ENCODE results near the gene ZNF74.
A peak's percentile ranks its signal among the peaks of the same experiment; 100 is the strongest.

Gene ZNF74

GRCh38 chr22:20438427-20438677 is 44.4 kb downstream of the ZNF74 start:
- Histone ChIP-seq H3K27me3 (ENCODE audit: control insufficient read depth in 1 of 2, insufficient read depth in 2 of 2, low read length in 2 of 2) (peaks cover 0 to 9% of the 10 kb centered on the region in 2 donors), H3K27ac (ENCODE audit: low read depth, low read length) (peak overlapping the region; percentile 78), H3K9ac (ENCODE audit: low read length) (peak overlapping the region; percentile 36), H3K4me1 (ENCODE audit: insufficient read depth, low read length) (peaks cover 20% of the 10 kb centered on the region), H3K36me3 (ENCODE audit: insufficient read depth, low read length) (peaks cover 13% of the 10 kb centered on the region), H3K4me3 (ENCODE audit: low read depth in 1 of 2, low read length in 2 of 2) (peak overlapping the region; percentile 48 to 51), H3K9me3 (ENCODE audit: low read length) (no peaks in the 10 kb centered on the region)

- H3K9me3 ChIP-seq (ENCODE audit: low read length) = no peaks in the 10 kb centered on the region
- peak overlapping the region; percentile 36 for H3K9ac ChIP-seq (ENCODE audit: low read length)
- peaks cover 13% of the 10 kb centered on the region for H3K36me3 ChIP-seq (ENCODE audit: insufficient read depth, low read length)
- peaks cover 20% of the 10 kb centered on the region for H3K4me1 ChIP-seq (ENCODE audit: insufficient read depth, low read length)
- peak overlapping the region in 1 of 2 donors; percentile 51 for H3K4me3 ChIP-seq (ENCODE audit: low read depth in 1 of 2, low read length in 2 of 2)
- peaks cover 0 to 9% of the 10 kb centered on the region in 2 donors for H3K27me3 ChIP-seq (ENCODE audit: control insufficient read depth in 1 of 2, insufficient read depth in 2 of 2, low read length in 2 of 2)
- peak overlapping the region; percentile 78 for H3K27ac ChIP-seq (ENCODE audit: low read depth, low read length)
Observed at GRCh38 chr22:20438678-20439492, 44.9 kb downstream of the ZNF74 start.

GRCh38 chr22:20439556-20439927 is 45.6 kb downstream of the ZNF74 start:
- Histone ChIP-seq H3K4me1 (ENCODE audit: insufficient read depth, low read length) (peaks cover 20% of the 10 kb centered on the region), H3K36me3 (ENCODE audit: insufficient read depth, low read length) (peaks cover 19% of the 10 kb centered on the region), H3K9ac (ENCODE audit: low read length) (no peak overlapping the region), H3K27ac (ENCODE audit: low read depth, low read length) (no peak overlapping the region), H3K9me3 (ENCODE audit: low read length) (no peaks in the 10 kb centered on the region), H3K27me3 (ENCODE audit: control insufficient read depth in 1 of 2, insufficient read depth in 2 of 2, low read length in 2 of 2) (peaks cover 0 to 9% of the 10 kb centered on the region in 2 donors), H3K4me3 (ENCODE audit: low read depth in 1 of 2, low read length in 2 of 2) (no peak overlapping the region)

- Histone ChIP-seq H3K27me3 (ENCODE audit: control insufficient read depth in 1 of 2, insufficient read depth in 2 of 2, low read length in 2 of 2) (peaks cover 0 to 9% of the 10 kb centered on the region in 2 donors), H3K4me3 (ENCODE audit: low read depth in 1 of 2, low read length in 2 of 2) (no peak overlapping the region), H3K36me3 (ENCODE audit: insufficient read depth, low read length) (peaks cover 24% of the 10 kb centered on the region), H3K4me1 (ENCODE audit: insufficient read depth, low read length) (peaks cover 20% of the 10 kb centered on the region), H3K27ac (ENCODE audit: low read depth, low read length) (no peak overlapping the region), H3K9ac (ENCODE audit: low read length) (no peak overlapping the region), H3K9me3 (ENCODE audit: low read length) (no peaks in the 10 kb centered on the region)
Observed at GRCh38 chr22:20439928-20440575, 46.1 kb downstream of the ZNF74 start.

GRCh38 chr22:20440637-20441591 is 47.0 kb downstream of the ZNF74 start:
- peaks cover 30% of the 10 kb centered on the region for H3K36me3 ChIP-seq (ENCODE audit: insufficient read depth, low read length)
- H3K27ac ChIP-seq (ENCODE audit: low read depth, low read length) = no peak overlapping the region
- H3K4me1 ChIP-seq (ENCODE audit: insufficient read depth, low read length) = peaks cover 12% of the 10 kb centered on the region
- no peak overlapping the region for H3K9ac ChIP-seq (ENCODE audit: low read length)
- peaks cover 0 to 8% of the 10 kb centered on the region in 2 donors for H3K27me3 ChIP-seq (ENCODE audit: control insufficient read depth in 1 of 2, insufficient read depth in 2 of 2, low read length in 2 of 2)
- no peak overlapping the region for H3K4me3 ChIP-seq (ENCODE audit: low read depth in 1 of 2, low read length in 2 of 2)
- H3K9me3 ChIP-seq (ENCODE audit: low read length) = no peaks in the 10 kb centered on the region

- H3K27me3 ChIP-seq (ENCODE audit: control insufficient read depth in 1 of 2, insufficient read depth in 2 of 2, low read length in 2 of 2) = no peaks in the 10 kb centered on the region
- no peak overlapping the region for H3K27ac ChIP-seq (ENCODE audit: low read depth, low read length)
- peaks cover 37% of the 10 kb centered on the region for H3K36me3 ChIP-seq (ENCODE audit: insufficient read depth, low read length)
- peaks cover 10% of the 10 kb centered on the region for H3K4me1 ChIP-seq (ENCODE audit: insufficient read depth, low read length)
- H3K9ac ChIP-seq (ENCODE audit: low read length) = no peak overlapping the region
- H3K9me3 ChIP-seq (ENCODE audit: low read length) = no peaks in the 10 kb centered on the region
- no peak overlapping the region for H3K4me3 ChIP-seq (ENCODE audit: low read depth in 1 of 2, low read length in 2 of 2)
Observed at GRCh38 chr22:20441631-20442484, 47.9 kb downstream of the ZNF74 start.

- no peaks in the 10 kb centered on the region for H3K27me3 ChIP-seq (ENCODE audit: control insufficient read depth in 1 of 2, insufficient read depth in 2 of 2, low read length in 2 of 2)
- H3K4me3 ChIP-seq (ENCODE audit: low read depth in 1 of 2, low read length in 2 of 2) = no peak overlapping the region
- H3K27ac ChIP-seq (ENCODE audit: low read depth, low read length) = no peak overlapping the region
- H3K9ac ChIP-seq (ENCODE audit: low read length) = no peak overlapping the region
- H3K4me1 ChIP-seq (ENCODE audit: insufficient read depth, low read length) = peaks cover 10% of the 10 kb centered on the region
- H3K9me3 ChIP-seq (ENCODE audit: low read length) = no peaks in the 10 kb centered on the region
- peaks cover 37% of the 10 kb centered on the region for H3K36me3 ChIP-seq (ENCODE audit: insufficient read depth, low read length)
Observed at GRCh38 chr22:20442485-20443284, 48.7 kb downstream of the ZNF74 start.

- no peaks in the 10 kb centered on the region for H3K27me3 ChIP-seq (ENCODE audit: control insufficient read depth in 1 of 2, insufficient read depth in 2 of 2, low read length in 2 of 2)
- H3K27ac ChIP-seq (ENCODE audit: low read depth, low read length) = no peak overlapping the region
- peaks cover 37% of the 10 kb centered on the region for H3K36me3 ChIP-seq (ENCODE audit: insufficient read depth, low read length)
- no peaks in the 10 kb centered on the region for H3K9me3 ChIP-seq (ENCODE audit: low read length)
- H3K4me1 ChIP-seq (ENCODE audit: insufficient read depth, low read length) = no peaks in the 10 kb centered on the region
- no peak overlapping the region for H3K4me3 ChIP-seq (ENCODE audit: low read depth in 1 of 2, low read length in 2 of 2)
- H3K9ac ChIP-seq (ENCODE audit: low read length) = no peak overlapping the region
Observed at GRCh38 chr22:20444325-20444724, 50.4 kb downstream of the ZNF74 start.

GRCh38 chr22:20446383-20446970 is 52.5 kb downstream of the ZNF74 start:
- Histone ChIP-seq H3K27me3 (ENCODE audit: control insufficient read depth in 1 of 2, insufficient read depth in 2 of 2, low read length in 2 of 2) (no peaks in the 10 kb centered on the region), H3K4me1 (ENCODE audit: insufficient read depth, low read length) (no peaks in the 10 kb centered on the region), H3K9me3 (ENCODE audit: low read length) (no peaks in the 10 kb centered on the region), H3K27ac (ENCODE audit: low read depth, low read length) (no peak overlapping the region), H3K9ac (ENCODE audit: low read length) (no peak overlapping the region), H3K36me3 (ENCODE audit: insufficient read depth, low read length) (peaks cover 45% of the 10 kb centered on the region), H3K4me3 (ENCODE audit: low read depth in 1 of 2, low read length in 2 of 2) (no peak overlapping the region)

- H3K9me3 ChIP-seq (ENCODE audit: low read length) = no peaks in the 10 kb centered on the region
- H3K9ac ChIP-seq (ENCODE audit: low read length) = no peak overlapping the region
- no peaks in the 10 kb centered on the region for H3K4me1 ChIP-seq (ENCODE audit: insufficient read depth, low read length)
- H3K36me3 ChIP-seq (ENCODE audit: insufficient read depth, low read length) = peaks cover 38% of the 10 kb centered on the region
- H3K27me3 ChIP-seq (ENCODE audit: control insufficient read depth in 1 of 2, insufficient read depth in 2 of 2, low read length in 2 of 2) = no peaks in the 10 kb centered on the region
- no peak overlapping the region for H3K4me3 ChIP-seq (ENCODE audit: low read depth in 1 of 2, low read length in 2 of 2)
- no peak overlapping the region for H3K27ac ChIP-seq (ENCODE audit: low read depth, low read length)
Observed at GRCh38 chr22:20448630-20449029, 54.7 kb downstream of the ZNF74 start.
